ENCODE measurements around the gene DLX3. TPM values are rescaled to one million over a fixed set of nuclear protein-coding genes. Genes with fewer than 3 reads are reported as not detected.

DLX3 gene
- polyA plus RNA-seq, 1 donor from 2014 or later, result not detected

GRCh38 chr17:49957350-49957749 is 37.7 kb downstream of the DLX3 start:
- H3K9me2 ChIP-seq (ENCODE audit: insufficient read depth, low read length), result no peaks in the 10 kb centered on the region
- no peaks in the 10 kb centered on the region for H3K79me2 ChIP-seq (replicated peaks; ENCODE audit: insufficient read depth, low read length)
- H3K36me3 ChIP-seq (ENCODE audit: insufficient read depth, low read length), result no peaks in the 10 kb centered on the region
- no peaks in the 10 kb centered on the region for H4K20me1 ChIP-seq (ENCODE audit: insufficient read depth)
- no peak overlapping the region for H3K4me2 ChIP-seq (ENCODE audit: low read length)
- no peaks in the 10 kb centered on the region for H3K9me3 ChIP-seq (ENCODE audit: low read length)
- H3K27ac ChIP-seq (ENCODE audit: low read length), result no peak overlapping the region
- peaks cover 7% of the 10 kb centered on the region for H3K27me3 ChIP-seq (ENCODE audit: insufficient read depth, low read depth, low read length)
- TF ChIP-seq REST (IDR thresholded peaks at IDR 0.05; ENCODE audit: borderline replicate concordance) (no peak), RAD21 (conservative IDR thresholded peaks at IDR 0.05) (no peak), TAF1 (IDR thresholded peaks at IDR 0.05; ENCODE audit: low read depth) (no peak), CTCF (IDR thresholded peaks at IDR 0.05; ENCODE audit: poor library complexity, severe bottlenecking) (no peak), EP300 (conservative IDR thresholded peaks at IDR 0.05; ENCODE audit: poor library complexity, severe bottlenecking) (no peak), MXI1 (conservative IDR thresholded peaks at IDR 0.05; ENCODE audit: poor library complexity, severe bottlenecking) (no peak), POLR2AphosphoS5 (IDR thresholded peaks at IDR 0.05) (no peak), EZH2 (IDR thresholded peaks at IDR 0.05; ENCODE audit: borderline replicate concordance, insufficient read depth, low read length, poor library complexity, severe bottlenecking) (no peak), SMC3 (conservative IDR thresholded peaks at IDR 0.05; ENCODE audit: poor library complexity) (no peak)
- H3F3A ChIP-seq (ENCODE audit: insufficient read depth, low read length, poor library complexity, severe bottlenecking), result no peaks in the 10 kb centered on the region
- no peak overlapping the region for H3K9ac ChIP-seq (ENCODE audit: low read length)
- no peak overlapping the region for H3K4me3 ChIP-seq (ENCODE audit: low read length)
- no peak overlapping the region for H2AFZ ChIP-seq (ENCODE audit: low read depth, low read length)

- H3K36me3 ChIP-seq (ENCODE audit: insufficient read depth, low read length), result no peaks in the 10 kb centered on the region
- H3K4me2 ChIP-seq (ENCODE audit: low read length), result no peak overlapping the region
- H2AFZ ChIP-seq (ENCODE audit: low read depth, low read length), result no peak overlapping the region
- no peak overlapping the region for H3K27ac ChIP-seq (ENCODE audit: low read length)
- TF ChIP-seq RAD21 (conservative IDR thresholded peaks at IDR 0.05), result no peak
- TF ChIP-seq POLR2AphosphoS5 (IDR thresholded peaks at IDR 0.05), result no peak
- no peak for TF ChIP-seq REST (IDR thresholded peaks at IDR 0.05; ENCODE audit: borderline replicate concordance)
- no peak for TF ChIP-seq CTCF (IDR thresholded peaks at IDR 0.05; ENCODE audit: poor library complexity, severe bottlenecking)
- no peak for TF ChIP-seq EZH2 (IDR thresholded peaks at IDR 0.05; ENCODE audit: borderline replicate concordance, insufficient read depth, low read length, poor library complexity, severe bottlenecking)
- TF ChIP-seq EP300 (conservative IDR thresholded peaks at IDR 0.05; ENCODE audit: poor library complexity, severe bottlenecking), result no peak
- no peak for TF ChIP-seq MXI1 (conservative IDR thresholded peaks at IDR 0.05; ENCODE audit: poor library complexity, severe bottlenecking)
- TF ChIP-seq SMC3 (conservative IDR thresholded peaks at IDR 0.05; ENCODE audit: poor library complexity), result no peak
- TF ChIP-seq TAF1 (IDR thresholded peaks at IDR 0.05; ENCODE audit: low read depth), result no peak
- H3F3A ChIP-seq (ENCODE audit: insufficient read depth, low read length, poor library complexity, severe bottlenecking), result no peaks in the 10 kb centered on the region
- H4K20me1 ChIP-seq (ENCODE audit: insufficient read depth), result no peaks in the 10 kb centered on the region
- H3K9me2 ChIP-seq (ENCODE audit: insufficient read depth, low read length), result no peaks in the 10 kb centered on the region
- peaks cover 4% of the 10 kb centered on the region for H3K27me3 ChIP-seq (ENCODE audit: insufficient read depth, low read depth, low read length)
- H3K4me3 ChIP-seq (ENCODE audit: low read length), result no peak overlapping the region
- H3K9ac ChIP-seq (ENCODE audit: low read length), result no peak overlapping the region
- H3K79me2 ChIP-seq (replicated peaks; ENCODE audit: insufficient read depth, low read length), result no peaks in the 10 kb centered on the region
- no peaks in the 10 kb centered on the region for H3K9me3 ChIP-seq (ENCODE audit: low read length)
Observed at GRCh38 chr17:49956780-49957179, 38.2 kb downstream of the DLX3 start.

All from neural cell (in vitro differentiated cells).